Peyer's patch (tissue), 4 donors: Measurements from ENCODE around the gene NR2E1. TPM values are rescaled to one million over a fixed set of nuclear protein-coding genes. Genes with fewer than 3 reads are reported as not detected.

Source experiments
- DNase-seq, 3 donors: peaks; one replicate each; pipeline ENCODE4 v3.0.0-alpha.2; 2017 to 2019
- H3K27ac ChIP-seq, 4 donors: fragments of 200-600 bp; sonication (generic); one replicate each; pipeline ENCODE4 v1.5.1; 2016 to 2019
- H3K27me3 ChIP-seq, 2 donors: fragments of 200-600 bp; sonication (generic); one replicate each; pipeline ENCODE4 v1.5.1; 2019
- H3K36me3 ChIP-seq, 3 donors: fragments of 200-600 bp; sonication (generic); one replicate each; pipeline ENCODE4 v1.5.1; 2016 to 2019
- H3K4me1 ChIP-seq, 4 donors: fragments of 200-600 bp; sonication (generic); one replicate each; pipeline ENCODE4 v1.5.1; 2016 to 2019
- H3K4me3 ChIP-seq, 4 donors: fragments of 200-600 bp; sonication (generic); 1 replicate in 3 of 4; 2 replicates in 1 of 4; pipeline ENCODE4 v1.5.1; 2016 to 2019; ENCODE audit warnings: mild to moderate bottlenecking in 1 of 4
- H3K9me3 ChIP-seq, 4 donors: fragments of 200-600 bp; sonication (generic); one replicate each; pipeline ENCODE4 v1.5.1; 2016 to 2019; ENCODE audit warnings: mild to moderate bottlenecking in 1 of 4
- POLR2A ChIP-seq, 2 donors: fragments of 450-650 bp; IDR thresholded peaks; one replicate each; pipeline ENCODE4 v1.5.1; 2017; ENCODE audit warnings: antibody characterized with exemption in 2 of 2, mild to moderate bottlenecking in 2 of 2, moderate library complexity in 2 of 2
- total RNA-seq, 4 donors: library from RNA; depleted of rRNA; stranded (reverse); fragments of >200 nt; gene quantifications; one replicate each; pipeline ENCODE4 v1.1.0, GENCODE V29; 2016
- TF ChIP-seq, protein P1 (sequence below), 6 experiments: fragments of 450-650 bp in 4 of 6; fragments of 200-600 bp in 2 of 6; sonication (generic) in 1 of 6; IDR thresholded peaks; one replicate each; pipeline ENCODE4 v1.5.1; 2017 to 2019; ENCODE audit warnings: antibody characterized with exemption in 6 of 6, mild to moderate bottlenecking in 3 of 6, moderate library complexity in 1 of 6

NR2E1 gene
- total RNA-seq, 4 donors from 2014 or later, result not detected

DNA sequence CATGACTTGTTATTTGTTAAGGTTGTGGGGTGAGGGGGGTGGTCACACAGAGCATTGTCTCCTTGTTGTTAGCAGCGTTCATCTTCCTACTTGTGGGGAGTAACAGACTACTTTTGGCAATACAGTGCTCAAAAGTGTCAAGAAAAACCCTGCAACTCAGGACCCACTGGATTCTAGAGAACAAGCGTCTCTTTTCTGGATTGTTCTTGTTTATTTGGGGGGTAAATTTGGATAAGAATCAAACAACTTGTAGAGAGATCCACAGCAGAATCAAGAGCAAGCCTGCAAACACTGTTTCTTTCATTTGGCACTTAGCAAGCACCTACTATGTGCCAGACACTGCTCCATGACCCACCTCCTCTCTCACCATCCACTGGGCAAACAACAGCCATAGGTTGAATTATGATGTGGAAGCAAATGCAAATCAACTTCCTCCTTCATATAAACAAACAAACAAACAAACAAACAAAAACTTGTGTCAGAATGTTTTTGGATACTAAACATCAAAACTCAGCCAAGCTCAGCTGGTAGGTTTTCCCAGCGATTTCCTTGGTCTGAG lies 4.0 kb upstream of the NR2E1 start:
- Histone ChIP-seq H3K36me3 (no peaks in the 10 kb centered on the region), H3K4me3 (no peak overlapping the region), H3K4me1 (peaks cover 0 to 37% (median 12%) of the 10 kb centered on the region in 4 donors), H3K9me3 (peaks cover 0 to 8% (median 0%) of the 10 kb centered on the region in 4 donors), H3K27me3 (peaks cover 8 to 82% of the 10 kb centered on the region in 2 donors), H3K27ac (no peak overlapping the region)
- TF ChIP-seq, protein P1, sequence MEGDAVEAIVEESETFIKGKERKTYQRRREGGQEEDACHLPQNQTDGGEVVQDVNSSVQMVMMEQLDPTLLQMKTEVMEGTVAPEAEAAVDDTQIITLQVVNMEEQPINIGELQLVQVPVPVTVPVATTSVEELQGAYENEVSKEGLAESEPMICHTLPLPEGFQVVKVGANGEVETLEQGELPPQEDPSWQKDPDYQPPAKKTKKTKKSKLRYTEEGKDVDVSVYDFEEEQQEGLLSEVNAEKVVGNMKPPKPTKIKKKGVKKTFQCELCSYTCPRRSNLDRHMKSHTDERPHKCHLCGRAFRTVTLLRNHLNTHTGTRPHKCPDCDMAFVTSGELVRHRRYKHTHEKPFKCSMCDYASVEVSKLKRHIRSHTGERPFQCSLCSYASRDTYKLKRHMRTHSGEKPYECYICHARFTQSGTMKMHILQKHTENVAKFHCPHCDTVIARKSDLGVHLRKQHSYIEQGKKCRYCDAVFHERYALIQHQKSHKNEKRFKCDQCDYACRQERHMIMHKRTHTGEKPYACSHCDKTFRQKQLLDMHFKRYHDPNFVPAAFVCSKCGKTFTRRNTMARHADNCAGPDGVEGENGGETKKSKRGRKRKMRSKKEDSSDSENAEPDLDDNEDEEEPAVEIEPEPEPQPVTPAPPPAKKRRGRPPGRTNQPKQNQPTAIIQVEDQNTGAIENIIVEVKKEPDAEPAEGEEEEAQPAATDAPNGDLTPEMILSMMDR (IDR thresholded peaks at IDR 0.05), result no peak
- no peak for TF ChIP-seq POLR2A (IDR thresholded peaks at IDR 0.05)
- DNase-seq, result no peak

DNA sequence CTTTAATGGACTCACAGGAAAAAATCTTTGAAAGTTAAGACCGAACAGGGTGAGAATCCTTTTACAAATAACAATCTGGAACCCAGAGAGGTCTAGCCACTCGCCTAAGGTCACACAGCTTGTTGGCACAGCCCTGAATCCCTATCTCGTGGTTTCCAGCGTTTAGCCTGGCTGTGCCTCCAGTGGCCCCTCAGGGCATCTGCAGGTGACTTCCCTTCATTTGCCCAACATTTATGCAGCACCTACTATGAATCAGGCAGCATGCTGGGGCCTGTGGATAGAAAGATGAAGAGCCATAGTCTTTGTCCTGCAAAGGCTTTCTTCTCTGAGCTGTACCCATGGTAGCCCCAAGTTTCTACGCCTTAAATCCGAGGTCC lies 2.6 kb upstream of the NR2E1 start:
- no peak for TF ChIP-seq POLR2A (IDR thresholded peaks at IDR 0.05)
- TF ChIP-seq, protein P1 (IDR thresholded peaks at IDR 0.05), result peak in 1 of 6 experiments; percentile 12
- peaks cover 8 to 82% of the 10 kb centered on the region in 2 donors for H3K27me3 ChIP-seq
- H3K27ac ChIP-seq, result no peak overlapping the region
- H3K4me1 ChIP-seq, result peaks cover under 1 to 37% (median 14%) of the 10 kb centered on the region in 4 donors
- H3K36me3 ChIP-seq, result no peaks in the 10 kb centered on the region
- no peak overlapping the region for H3K4me3 ChIP-seq
- peaks cover 0 to 8% (median 0%) of the 10 kb centered on the region in 4 donors for H3K9me3 ChIP-seq
- no peak for DNase-seq

DNA sequence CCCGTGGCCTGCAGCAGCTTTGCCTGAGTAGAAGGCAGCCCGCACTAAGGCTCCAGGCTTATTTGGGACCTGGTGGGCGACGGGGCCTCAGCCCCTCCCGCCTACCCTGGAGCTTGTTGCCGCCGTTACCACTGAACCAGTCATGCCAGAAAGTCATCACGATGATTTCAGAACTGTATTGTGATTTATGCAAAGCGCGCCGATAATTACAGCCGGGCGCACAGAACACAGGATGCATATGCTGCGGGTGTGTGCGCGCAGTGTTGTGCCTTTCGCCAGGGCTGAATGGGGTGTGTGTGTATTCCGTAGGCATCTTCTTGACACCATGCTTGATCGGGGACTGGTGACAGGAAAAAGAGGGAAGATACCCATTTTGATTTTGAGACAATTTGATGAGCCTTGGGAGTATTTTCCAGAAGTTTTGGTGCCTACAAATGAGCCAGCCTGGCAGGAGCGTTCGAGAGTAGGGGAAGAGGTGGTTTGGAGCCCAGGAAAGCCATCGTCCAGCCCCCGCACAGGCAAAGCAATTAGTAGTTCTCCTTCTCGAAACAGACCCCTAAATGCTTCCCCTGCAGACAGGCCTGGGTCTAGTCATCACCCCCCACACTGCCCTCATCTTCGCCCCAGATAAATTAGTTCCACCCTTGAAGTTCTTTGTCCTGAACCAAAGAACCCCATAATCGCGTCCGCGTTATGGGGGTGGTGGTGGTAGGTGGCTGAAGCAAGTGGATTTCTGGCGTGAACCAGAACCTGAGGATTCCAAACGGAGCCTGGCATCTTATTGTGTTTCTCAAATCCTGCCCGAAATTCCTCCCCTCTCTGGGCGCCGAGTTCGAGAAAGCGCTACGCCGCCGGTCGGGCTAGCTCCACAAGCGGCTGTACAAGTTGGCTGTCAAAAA lies 1.9 kb upstream of the NR2E1 start:
- H3K36me3 ChIP-seq, result no peaks in the 10 kb centered on the region
- H3K4me3 ChIP-seq, result no peak overlapping the region
- peaks cover 0 to 8% (median 0%) of the 10 kb centered on the region in 4 donors for H3K9me3 ChIP-seq
- DNase-seq, result no peak
- peaks cover 8 to 84% of the 10 kb centered on the region in 2 donors for H3K27me3 ChIP-seq
- peaks cover 4 to 44% (median 20%) of the 10 kb centered on the region in 4 donors for H3K4me1 ChIP-seq
- H3K27ac ChIP-seq, result no peak overlapping the region
- TF ChIP-seq, protein P1 (IDR thresholded peaks at IDR 0.05), result no peak
- TF ChIP-seq POLR2A (IDR thresholded peaks at IDR 0.05), result no peak

- DNase-seq, result no peak
- no peaks in the 10 kb centered on the region for H3K36me3 ChIP-seq
- H3K27me3 ChIP-seq, result peaks cover 8 to 84% of the 10 kb centered on the region in 2 donors
- H3K4me1 ChIP-seq, result peaks cover 4 to 50% (median 22%) of the 10 kb centered on the region in 4 donors
- H3K4me3 ChIP-seq, result no peak overlapping the region
- peaks cover 0 to 8% (median 0%) of the 10 kb centered on the region in 4 donors for H3K9me3 ChIP-seq
- no peak overlapping the region for H3K27ac ChIP-seq
- TF ChIP-seq POLR2A (IDR thresholded peaks at IDR 0.05), result no peak
- TF ChIP-seq, protein P1 (IDR thresholded peaks at IDR 0.05), result no peak
Measured at GRCh38 chr6:108164543-108164814, 1.3 kb upstream of the NR2E1 start.

DNA sequence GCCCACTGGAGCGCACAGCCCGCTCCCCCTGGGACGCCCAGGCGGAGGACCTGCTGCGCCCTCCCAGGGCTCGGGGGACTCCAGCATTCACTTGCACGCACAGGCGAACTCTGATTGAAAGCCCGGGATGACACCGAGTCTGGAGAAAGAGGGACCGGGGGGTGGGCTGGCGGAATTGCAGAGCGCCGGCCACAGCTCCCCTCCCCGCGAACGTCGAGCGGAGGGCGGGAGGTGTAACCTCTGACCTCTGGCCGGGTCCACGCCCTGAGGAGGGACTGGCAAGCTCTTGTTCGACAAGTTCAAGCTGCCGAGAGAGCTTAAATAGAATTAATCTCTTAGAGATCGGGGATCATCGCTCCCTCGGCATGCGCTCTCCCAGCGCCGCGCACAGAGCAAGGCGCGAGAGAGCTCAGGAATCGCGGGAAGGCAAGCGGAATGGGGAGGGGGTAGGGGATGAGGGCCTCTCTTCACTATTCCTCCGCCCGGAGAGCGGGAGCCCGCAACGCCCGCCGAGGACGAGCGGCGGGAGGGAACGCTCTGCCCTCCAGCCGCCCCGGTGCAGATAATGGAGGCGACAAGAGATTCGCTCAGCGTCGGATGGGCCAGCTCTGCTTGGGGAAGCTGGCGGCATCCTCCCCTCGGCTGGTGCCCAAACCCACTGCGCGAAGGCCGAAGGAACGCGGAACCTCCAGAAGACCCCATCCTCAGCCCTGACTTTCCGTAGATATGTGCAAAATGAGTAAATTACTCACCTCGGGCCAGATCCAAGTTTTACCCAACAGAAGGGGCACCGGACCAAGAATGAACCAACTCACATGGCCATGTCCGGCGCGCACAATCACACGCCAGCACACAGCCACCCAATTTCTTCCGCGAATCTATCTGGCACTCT lies 761 bp upstream of the NR2E1 start:
- Histone ChIP-seq H3K27me3 (peaks cover 8 to 90% of the 10 kb centered on the region in 2 donors), H3K27ac (no peak overlapping the region), H3K36me3 (no peaks in the 10 kb centered on the region), H3K9me3 (peaks cover 0 to 8% (median 0%) of the 10 kb centered on the region in 4 donors), H3K4me1 (peaks cover 4 to 55% (median 22%) of the 10 kb centered on the region in 4 donors), H3K4me3 (no peak overlapping the region)
- DNase-seq, result no peak
- no peak for TF ChIP-seq POLR2A (IDR thresholded peaks at IDR 0.05)
- TF ChIP-seq, protein P1 (IDR thresholded peaks at IDR 0.05), result no peak
